GM10248 (cell line): ENCODE measurements around the gene PCF11.

ENCODE experiments used
- CTCF ChIA-PET: fragments of 300-600 bp; sonication (Branson Sonifier 250); formaldehyde crosslinking; extraction: SDS; loops from one replicate; lab custom pipeline; 2021; ENCODE audit warnings: antibody characterized with exemption; lab: Yijun Ruan, JAX
- POLR2A ChIA-PET: fragments of 350-650 bp; sonication (Branson Sonifier 250); formaldehyde crosslinking; extraction: SDS; loops from one replicate; lab custom pipeline; 2020; ENCODE audit warnings: antibody characterized with exemption; lab: Yijun Ruan, JAX
- DNase-seq: peaks from one replicate; pipeline ENCODE4 v3.0.0; 2012; ENCODE audit errors: extremely low spot score
- CTCF ChIP-seq: IDR thresholded peaks from 2 replicates; pipeline ENCODE4 v1.5.1; 2012; ENCODE audit warnings: mild to moderate bottlenecking, low read depth; ENCODE audit errors: extremely low read depth, missing control alignments, control extremely low read depth

PCF11 gene

GRCh38 chr11:83157594-83158356 lies 844 bp downstream of the PCF11 start:
- ChIA-PET CTCF (interaction anchor here (1.4 to 1.9 kb wide), 3 partner anchors 83 to 231 kb away, joined by 3 to 7 read pairs (median 5); no protein-coding TSS in a partner anchor), POLR2A (interaction anchor here (0.6 to 1.5 kb wide), 9 partner anchors 17 to 884 kb away, joined by 3 to 6 read pairs (median 4); partner anchors contain the start of genes DDIAS and RAB30)
- TF ChIP-seq CTCF, result no peak
- DNase-seq, result peak; percentile 26

GRCh38 chr11:83158357-83158786 lies 1.4 kb downstream of the PCF11 start:
- POLR2A ChIA-PET, result interaction anchor here (0.7 to 1.5 kb wide), 3 partner anchors 17 to 187 kb away, joined by 3 to 4 read pairs (median 4); no protein-coding TSS in a partner anchor
- CTCF ChIA-PET, result interaction anchor here (1.9 kb wide), 1 partner anchor 14 kb away, joined by 6 read pairs; no protein-coding TSS in a partner anchor
- no peak for DNase-seq
- TF ChIP-seq CTCF, result no peak

- ChIA-PET CTCF (interaction anchor here (0.7 to 1.9 kb wide), 4 partner anchors 13 to 292 kb away, joined by 3 to 6 read pairs (median 4); no protein-coding TSS in a partner anchor), POLR2A (interaction anchor here (0.7 to 1.5 kb wide), 4 partner anchors 9 to 224 kb away, joined by 3 to 7 read pairs (median 4); partner anchors contain the start of gene RAB30)
- no peak for TF ChIP-seq CTCF
- no peak for DNase-seq
Measured at GRCh38 chr11:83158965-83159901, 2.3 kb downstream of the PCF11 start.

- no peak for TF ChIP-seq CTCF
- ChIA-PET CTCF (interaction anchor here (0.7 to 1.9 kb wide), 6 partner anchors 12 to 293 kb away, joined by 3 to 6 read pairs (median 3); no protein-coding TSS in a partner anchor), POLR2A (interaction anchor here (0.5 to 1.5 kb wide), 5 partner anchors 10 to 225 kb away, joined by 3 to 7 read pairs (median 4); partner anchors contain the start of gene RAB30)
- DNase-seq, result no peak
Measured at GRCh38 chr11:83159902-83160865, 3.3 kb downstream of the PCF11 start.

- ChIA-PET POLR2A (no interaction called here), CTCF (interaction anchor here (1.0 to 1.3 kb wide), 2 partner anchors 12 to 19 kb away, joined by 3 to 4 read pairs; no protein-coding TSS in a partner anchor)
- no peak for TF ChIP-seq CTCF
- no peak for DNase-seq
Measured at GRCh38 chr11:83161610-83162199, 4.8 kb downstream of the PCF11 start.
